GM21515 (cell line): ENCODE results near the gene PCDHB14.
"Not testable (repeated sequence)": the region's sequence is repeated elsewhere in the genome, so short reads cannot be mapped to it uniquely, and the experiment has no call there.

ENCODE experiments used
- ATAC-seq: cut with Tn5 transposase; IDR thresholded peaks from one replicate; pipeline ENCODE4 v1.9.1; 2021; ENCODE audit not compliant: unreplicated experiment

PCDHB14 gene

DNA sequence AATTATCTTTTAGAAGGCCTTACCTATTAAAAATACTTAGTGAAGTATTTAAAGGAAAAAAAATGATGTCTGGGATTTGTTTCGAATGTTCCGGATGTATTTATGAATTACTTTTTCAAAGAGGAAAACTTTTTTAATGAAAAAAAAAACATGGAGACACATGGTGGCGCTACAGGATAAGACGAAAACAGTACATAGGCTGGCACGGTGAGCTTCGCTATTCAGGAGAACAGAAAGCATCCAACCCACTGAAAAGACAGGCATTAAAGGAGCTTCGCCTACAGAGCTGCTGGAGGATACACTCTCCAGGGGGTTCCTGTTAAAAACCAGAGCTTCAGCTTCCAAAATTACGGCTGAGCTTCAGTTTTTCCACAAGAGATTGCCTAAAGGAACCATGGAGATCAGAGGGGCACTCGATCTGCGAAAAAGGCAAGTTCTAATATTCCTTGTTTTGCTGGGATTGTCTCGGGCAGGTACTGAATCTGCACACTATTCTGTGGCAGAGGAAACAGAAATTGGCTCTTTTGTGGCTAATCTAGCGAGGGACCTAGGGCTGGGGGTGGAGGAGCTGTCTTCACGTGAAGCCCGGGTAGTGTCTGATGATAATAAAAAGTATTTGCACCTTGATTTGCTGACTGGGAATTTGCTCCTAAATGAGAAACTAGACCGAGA, at the start of gene PCDHB14:
TSS of gene PCDHB14 (plus strand) at position 232 of the 672 bp plus-strand sequence. CDS start at position 395, 163 bp downstream.
- no peak for ATAC-seq

DNA sequence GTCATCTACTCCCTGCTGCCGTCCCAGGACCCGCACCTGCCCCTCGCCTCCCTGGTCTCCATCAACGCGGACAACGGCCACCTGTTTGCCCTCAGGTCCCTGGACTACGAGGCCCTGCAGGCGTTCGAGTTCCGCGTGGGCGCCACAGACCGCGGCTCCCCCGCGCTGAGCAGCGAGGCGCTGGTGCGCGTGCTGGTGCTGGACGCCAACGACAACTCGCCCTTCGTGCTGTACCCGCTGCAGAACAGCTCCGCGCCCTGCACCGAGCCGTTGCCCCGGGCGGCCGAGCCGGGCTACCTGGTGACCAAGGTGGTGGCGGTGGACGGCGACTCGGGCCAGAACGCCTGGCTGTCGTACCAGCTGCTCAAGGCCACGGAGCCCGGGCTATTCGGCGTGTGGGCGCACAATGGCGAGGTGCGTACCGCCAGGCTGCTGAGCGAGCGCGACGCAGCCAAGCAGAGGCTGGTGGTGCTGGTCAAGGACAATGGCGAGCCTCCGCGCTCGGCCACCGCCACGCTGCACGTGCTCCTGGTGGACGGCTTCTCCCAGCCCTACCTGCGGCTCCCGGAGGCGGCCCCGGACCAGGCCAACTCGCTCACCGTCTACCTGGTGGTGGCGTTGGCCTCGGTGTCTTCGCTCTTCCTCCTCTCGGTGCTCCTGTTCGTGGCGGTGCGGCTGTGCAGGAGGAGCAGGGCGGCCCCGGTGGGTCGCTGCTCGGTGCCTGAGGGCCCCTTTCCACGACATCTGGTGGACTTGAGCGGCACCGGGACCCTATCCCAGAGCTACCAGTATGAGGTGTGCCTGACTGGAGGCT, 48.6 kb upstream of the PCDHB14 start:
- ATAC-seq, result not testable (repeated sequence)

GRCh38 chr5:141175933-141176332, 47.2 kb upstream of the PCDHB14 start:
- ATAC-seq, result no peak

DNA sequence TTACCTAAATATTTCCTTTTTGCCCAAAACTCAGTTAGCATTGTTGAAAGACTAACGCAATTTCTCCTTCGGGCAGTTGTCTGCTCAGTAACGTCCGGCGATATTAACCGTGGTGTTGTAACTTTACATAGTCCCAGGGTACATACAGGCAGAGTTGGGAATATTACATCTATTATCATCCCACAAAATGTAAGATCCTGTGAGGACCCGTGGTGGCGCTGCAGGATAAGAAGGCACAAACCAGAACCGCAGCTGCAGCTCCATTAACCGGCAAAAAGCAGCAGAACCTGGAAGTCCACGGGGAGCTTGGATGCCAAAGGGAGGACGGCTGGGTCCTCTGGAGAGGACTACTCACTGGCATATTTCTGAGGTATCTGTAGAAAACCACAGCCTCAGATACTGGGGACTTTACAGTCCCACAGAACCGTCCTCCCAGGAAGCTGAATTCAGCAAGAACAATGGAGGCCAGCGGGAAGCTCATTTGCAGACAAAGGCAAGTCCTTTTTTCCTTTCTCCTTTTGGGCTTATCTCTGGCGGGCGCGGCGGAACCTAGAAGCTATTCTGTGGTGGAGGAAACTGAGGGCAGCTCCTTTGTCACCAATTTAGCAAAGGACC, 45.5 kb upstream of the PCDHB14 start, which contains the start of gene PCDHB8:
TSS of gene PCDHB8 (plus strand) at position 214 of the 615 bp plus-strand sequence. CDS start at position 459, 245 bp downstream.
- ATAC-seq, result not testable (repeated sequence)

- not testable (repeated sequence) for ATAC-seq
Observed at GRCh38 chr5:141179371-141179770, 43.8 kb upstream of the PCDHB14 start.

- not testable (repeated sequence) for ATAC-seq
Observed at GRCh38 chr5:141179876-141180275, 43.3 kb upstream of the PCDHB14 start.

DNA sequence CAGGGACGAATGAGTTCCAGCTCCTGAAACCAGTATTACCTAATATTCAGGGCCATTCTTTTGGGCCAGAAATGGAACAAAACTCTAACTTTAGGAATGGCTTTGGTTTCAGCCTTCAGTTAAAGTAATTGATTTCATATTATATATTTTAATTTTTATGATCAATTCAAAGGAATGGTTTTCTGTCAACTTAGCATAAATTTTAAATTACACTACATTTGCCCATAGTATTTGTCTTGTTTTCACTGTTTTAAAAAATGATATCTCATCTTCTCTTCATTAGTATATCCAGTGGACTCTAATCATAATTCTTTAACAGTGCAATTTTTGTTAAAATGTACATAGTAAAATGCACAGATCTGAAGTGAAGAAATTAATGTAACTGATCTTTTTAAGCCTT, 42.8 kb upstream of the PCDHB14 start:
- no peak for ATAC-seq

DNA sequence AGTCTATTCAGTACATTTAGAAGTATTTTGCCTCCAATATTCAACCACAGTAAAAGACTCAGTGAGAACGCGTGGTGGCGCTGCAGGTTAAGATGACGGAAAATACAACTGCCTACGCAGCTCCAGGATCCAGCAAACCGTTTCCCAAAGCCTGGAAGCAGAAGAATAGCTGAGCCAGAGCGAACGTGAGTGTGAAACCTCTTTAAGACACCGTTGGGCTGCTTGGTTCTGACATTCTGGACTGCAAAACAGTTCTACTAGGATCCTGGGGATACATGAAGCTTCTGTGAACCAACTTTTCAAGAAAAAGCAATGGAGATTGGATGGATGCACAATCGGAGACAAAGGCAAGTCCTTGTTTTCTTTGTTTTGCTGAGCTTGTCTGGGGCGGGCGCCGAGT, 40.9 kb upstream of the PCDHB14 start, which contains the start of gene PCDHB16:
TSS of gene PCDHB16 (plus strand) at position 140 of the 400 bp plus-strand sequence. CDS start at position 313, 173 bp downstream.
- no peak for ATAC-seq

- not testable (repeated sequence) for ATAC-seq
Observed at GRCh38 chr5:141184117-141184855, 38.9 kb upstream of the PCDHB14 start.

DNA sequence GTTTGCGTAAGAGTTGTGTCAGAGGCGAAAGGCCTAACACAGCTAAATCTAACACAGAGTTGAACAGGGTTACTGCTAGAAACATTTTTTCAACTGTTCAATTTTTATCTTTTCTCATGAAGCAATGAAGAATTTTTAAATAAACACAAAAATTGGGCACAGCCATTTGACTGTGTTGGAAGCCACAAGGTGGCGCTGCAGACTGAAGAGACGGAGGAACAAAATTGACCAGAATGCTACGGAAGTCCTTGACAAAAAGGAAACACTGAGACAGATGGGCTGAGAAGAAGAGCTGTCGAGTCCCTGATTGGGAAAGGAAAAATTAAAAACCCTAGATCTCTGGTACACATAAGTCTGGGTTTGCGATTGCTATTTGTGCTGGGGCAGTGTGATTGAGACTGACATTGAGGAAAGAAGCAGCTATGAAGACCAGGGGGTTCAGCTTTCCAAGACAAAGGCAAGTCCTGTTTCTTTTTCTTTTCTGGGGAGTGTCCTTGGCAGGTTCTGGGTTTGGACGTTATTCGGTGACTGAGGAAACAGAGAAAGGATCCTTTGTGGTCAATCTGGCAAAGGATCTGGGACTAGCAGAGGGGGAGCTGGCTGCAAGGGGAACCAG, 36.1 kb upstream of the PCDHB14 start, which contains the start of gene PCDHB9:
TSS of gene PCDHB9 (plus strand) at position 265 of the 616 bp plus-strand sequence. CDS start at position 423, 158 bp downstream.
- no peak for ATAC-seq

GRCh38 chr5:141188682-141189081, 34.5 kb upstream of the PCDHB14 start:
- not testable (repeated sequence) for ATAC-seq

DNA sequence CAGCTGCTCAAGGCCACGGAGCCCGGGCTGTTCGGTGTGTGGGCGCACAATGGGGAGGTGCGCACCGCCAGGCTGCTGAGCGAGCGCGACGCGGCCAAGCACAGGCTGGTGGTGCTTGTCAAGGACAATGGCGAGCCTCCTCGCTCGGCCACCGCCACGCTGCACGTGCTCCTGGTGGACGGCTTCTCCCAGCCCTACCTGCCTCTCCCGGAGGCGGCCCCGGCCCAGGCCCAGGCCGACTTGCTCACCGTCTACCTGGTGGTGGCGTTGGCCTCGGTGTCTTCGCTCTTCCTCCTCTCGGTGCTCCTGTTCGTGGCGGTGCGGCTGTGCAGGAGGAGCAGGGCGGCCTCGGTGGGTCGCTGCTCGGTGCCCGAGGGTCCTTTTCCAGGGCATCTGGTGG, 34.0 kb upstream of the PCDHB14 start:
- not testable (repeated sequence) for ATAC-seq

DNA sequence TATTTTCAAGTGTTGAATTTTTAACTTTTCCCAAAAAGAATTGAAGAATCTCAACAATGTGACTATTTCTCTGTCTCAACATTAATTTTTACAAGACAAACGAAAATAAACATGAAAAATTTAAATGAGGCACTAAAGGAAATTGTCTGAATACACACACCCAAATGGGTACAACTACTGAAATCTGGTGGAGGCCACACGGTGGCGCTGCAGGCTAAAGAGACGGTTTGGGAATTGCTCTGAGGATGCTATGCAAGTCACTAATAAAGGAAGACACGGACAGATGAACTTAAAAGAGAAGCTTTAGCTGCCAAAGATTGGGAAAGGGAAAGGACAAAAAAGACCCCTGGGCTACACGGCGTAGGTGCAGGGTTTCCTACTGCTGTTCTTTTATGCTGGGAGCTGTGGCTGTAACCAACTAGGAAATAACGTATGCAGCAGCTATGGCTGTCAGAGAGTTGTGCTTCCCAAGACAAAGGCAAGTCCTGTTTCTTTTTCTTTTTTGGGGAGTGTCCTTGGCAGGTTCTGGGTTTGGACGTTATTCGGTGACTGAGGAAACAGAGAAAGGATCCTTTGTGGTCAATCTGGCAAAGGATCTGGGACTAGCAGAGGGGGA, 30.9 kb upstream of the PCDHB14 start, which contains the start of gene PCDHB10:
TSS of gene PCDHB10 (plus strand) at position 244 of the 616 bp plus-strand sequence. CDS start at position 444, 200 bp downstream.
- no peak for ATAC-seq

- not testable (repeated sequence) for ATAC-seq
Observed at GRCh38 chr5:141194332-141194731, 28.8 kb upstream of the PCDHB14 start.

GRCh38 chr5:141196363-141196762, 26.8 kb upstream of the PCDHB14 start:
- no peak for ATAC-seq

GRCh38 chr5:141199359-141200235, 23.5 kb upstream of the PCDHB14 start, which contains the start of gene PCDHB11:
TSS of gene PCDHB11 (plus strand) at chr5:141199627. CDS start at chr5:141199775, 148 bp downstream.
- no peak for ATAC-seq

- ATAC-seq, result not testable (repeated sequence)
Observed at GRCh38 chr5:141201126-141201525, 22.0 kb upstream of the PCDHB14 start.

GRCh38 chr5:141201646-141202045, 21.5 kb upstream of the PCDHB14 start:
- not testable (repeated sequence) for ATAC-seq
